ENCODE data around the gene PAPOLB.
A peak's percentile ranks its signal among the peaks of the same experiment; 100 is the strongest.

Gene PAPOLB

GRCh38 chr7:4885317-4885807 is 23.5 kb upstream of the PAPOLB start:
- DNase-seq (ENCODE audit: insufficient read length): no peak
- TF ChIP-seq POLR2AphosphoS5 (IDR thresholded peaks at IDR 0.05; ENCODE audit: low read depth, low read length) (no peak), TAF1 (IDR thresholded peaks at IDR 0.05; ENCODE audit: borderline replicate concordance, low read depth, low read length) (no peak), POLR2A (IDR thresholded peaks at IDR 0.05; ENCODE audit: low read depth, low read length) (no peak)
- FAIRE-seq: no peak

GRCh38 chr7:4884164-4884563 is 22.3 kb upstream of the PAPOLB start:
- DNase-seq (ENCODE audit: insufficient read length) (no peak), FAIRE-seq (no peak)
- TF ChIP-seq POLR2AphosphoS5 (IDR thresholded peaks at IDR 0.05; ENCODE audit: low read depth, low read length) (no peak), POLR2A (IDR thresholded peaks at IDR 0.05; ENCODE audit: low read depth, low read length) (no peak), TAF1 (IDR thresholded peaks at IDR 0.05; ENCODE audit: borderline replicate concordance, low read depth, low read length) (no peak)

- FAIRE-seq (no peak), DNase-seq (ENCODE audit: insufficient read length) (peak; percentile 69)
- no peak for TF ChIP-seq POLR2A (IDR thresholded peaks at IDR 0.05; ENCODE audit: low read depth, low read length)
- no peak for TF ChIP-seq TAF1 (IDR thresholded peaks at IDR 0.05; ENCODE audit: borderline replicate concordance, low read depth, low read length)
- no peak for TF ChIP-seq POLR2AphosphoS5 (IDR thresholded peaks at IDR 0.05; ENCODE audit: low read depth, low read length)
Measured at GRCh38 chr7:4883372-4884144, 21.7 kb upstream of the PAPOLB start, which contains the start of gene RADIL. TSS of gene RADIL (minus strand) at chr7:4883716. CDS start at chr7:4878139, 5,577 bp downstream.

DNA sequence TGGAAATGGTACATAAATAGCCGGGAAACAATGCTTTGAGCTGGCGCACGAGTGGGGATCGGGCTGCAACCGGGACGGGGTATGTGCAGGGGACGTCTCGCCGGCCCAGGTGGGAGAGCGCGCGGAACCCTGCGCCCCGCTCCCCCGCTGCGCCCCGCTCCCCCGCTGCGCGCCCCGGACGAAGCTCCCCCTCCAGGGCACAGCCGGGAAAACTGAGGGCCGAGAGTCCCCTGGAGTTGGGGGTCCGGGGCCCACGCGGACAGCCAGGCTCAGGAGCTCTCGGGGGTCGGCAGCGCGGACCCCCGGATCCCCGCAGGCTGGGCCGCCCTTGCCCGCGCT is 21.2 kb upstream of the PAPOLB start:
- TF ChIP-seq POLR2AphosphoS5 (IDR thresholded peaks at IDR 0.05; ENCODE audit: low read depth, low read length) (no peak), POLR2A (IDR thresholded peaks at IDR 0.05; ENCODE audit: low read depth, low read length) (no peak)
- DNase-seq (ENCODE audit: insufficient read length): no peak
- FAIRE-seq: no peak

DNA sequence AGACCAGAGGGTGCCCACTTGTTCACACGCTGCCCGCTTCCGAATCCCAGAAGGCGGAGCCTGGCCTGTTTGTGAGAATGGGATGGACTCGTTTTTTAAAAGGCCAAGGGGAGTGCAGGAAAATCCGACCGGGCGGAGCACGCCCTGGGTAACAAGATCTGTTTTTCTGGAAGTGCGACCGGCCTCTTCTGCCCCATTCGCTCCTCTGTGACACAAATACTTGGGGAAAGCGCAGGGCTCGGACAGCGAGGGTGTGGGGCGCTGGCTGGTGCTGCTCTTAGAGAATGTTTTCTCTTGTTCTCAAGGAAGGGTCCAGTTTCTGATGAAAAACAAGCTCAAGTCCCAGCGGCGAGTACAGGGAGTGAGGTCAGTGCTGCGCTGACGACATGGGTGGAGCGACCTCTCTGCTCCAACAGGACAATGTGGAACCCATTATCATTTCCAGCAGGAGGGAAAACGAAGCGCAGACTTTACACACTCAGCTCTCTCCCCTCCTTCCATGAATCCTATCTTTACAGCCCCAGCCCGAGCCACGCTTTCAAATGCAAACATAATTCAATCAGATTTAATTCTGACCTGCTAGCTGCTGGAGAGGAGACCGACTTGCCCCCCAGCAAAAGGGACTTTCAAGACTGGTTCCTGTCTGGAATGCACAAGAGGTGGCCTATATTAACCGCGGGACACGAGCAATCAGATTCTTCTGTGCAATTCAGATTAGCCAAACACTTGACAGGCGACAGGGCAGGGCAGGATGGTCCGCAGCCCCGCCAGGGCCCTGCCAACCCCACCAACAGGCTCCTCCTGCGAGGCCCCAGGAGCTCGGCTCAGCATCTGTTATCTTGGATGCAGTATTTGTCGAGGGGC is 20.6 kb upstream of the PAPOLB start:
- no peak for TF ChIP-seq TAF1 (IDR thresholded peaks at IDR 0.05; ENCODE audit: borderline replicate concordance, low read depth, low read length)
- TF ChIP-seq POLR2A (IDR thresholded peaks at IDR 0.05; ENCODE audit: low read depth, low read length): no peak
- no peak for TF ChIP-seq POLR2AphosphoS5 (IDR thresholded peaks at IDR 0.05; ENCODE audit: low read depth, low read length)
- no peak for FAIRE-seq
- DNase-seq (ENCODE audit: insufficient read length): no peak

GRCh38 chr7:4880218-4880617 is 18.4 kb upstream of the PAPOLB start:
- FAIRE-seq (no peak), DNase-seq (ENCODE audit: insufficient read length) (no peak)
- TF ChIP-seq POLR2AphosphoS5 (IDR thresholded peaks at IDR 0.05; ENCODE audit: low read depth, low read length) (no peak), TAF1 (IDR thresholded peaks at IDR 0.05; ENCODE audit: borderline replicate concordance, low read depth, low read length) (no peak), POLR2A (IDR thresholded peaks at IDR 0.05; ENCODE audit: low read depth, low read length) (no peak)

DNA sequence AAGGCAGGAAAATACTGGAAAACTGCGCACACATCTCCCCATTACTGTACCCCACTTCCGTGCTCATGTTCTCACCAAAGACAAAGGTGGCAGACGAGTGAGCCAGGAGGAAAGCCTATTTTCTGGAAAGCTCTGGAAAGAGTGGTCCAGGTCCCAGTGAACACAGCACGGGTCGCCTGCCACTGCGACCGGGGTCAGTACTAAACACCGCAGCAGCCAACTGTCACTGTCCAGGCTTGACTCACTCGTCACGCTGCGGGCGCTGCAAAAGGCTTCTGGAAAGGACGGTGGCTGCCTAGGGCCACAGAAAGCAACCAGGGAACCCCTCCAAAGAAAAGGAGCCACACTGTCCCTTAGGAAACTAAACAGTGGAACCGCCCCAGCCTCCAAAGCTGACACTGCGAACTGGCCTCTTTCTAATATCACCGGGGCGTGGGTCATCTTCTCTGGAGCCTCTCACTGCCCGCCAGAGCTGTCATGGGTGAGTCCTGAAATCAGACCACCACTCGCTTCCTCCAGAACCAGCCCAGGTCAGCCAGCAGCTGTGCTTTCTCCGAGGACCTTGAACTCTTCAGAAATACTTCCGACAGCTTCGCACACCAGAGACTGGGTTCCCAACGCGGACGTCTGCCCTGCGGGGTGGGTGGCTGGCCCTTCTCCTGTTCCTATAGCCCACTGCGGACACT is 17.7 kb upstream of the PAPOLB start:
- DNase-seq (ENCODE audit: insufficient read length) (no peak), FAIRE-seq (no peak)
- TF ChIP-seq POLR2AphosphoS5 (IDR thresholded peaks at IDR 0.05; ENCODE audit: low read depth, low read length): no peak
- no peak for TF ChIP-seq TAF1 (IDR thresholded peaks at IDR 0.05; ENCODE audit: borderline replicate concordance, low read depth, low read length)
- no peak for TF ChIP-seq POLR2A (IDR thresholded peaks at IDR 0.05; ENCODE audit: low read depth, low read length)

GRCh38 chr7:4878336-4879335 is 16.8 kb upstream of the PAPOLB start:
- no peak for DNase-seq (ENCODE audit: insufficient read length)
- TF ChIP-seq TAF1 (IDR thresholded peaks at IDR 0.05; ENCODE audit: borderline replicate concordance, low read depth, low read length): no peak
- no peak for TF ChIP-seq POLR2AphosphoS5 (IDR thresholded peaks at IDR 0.05; ENCODE audit: low read depth, low read length)
- TF ChIP-seq POLR2A (IDR thresholded peaks at IDR 0.05; ENCODE audit: low read depth, low read length): no peak
- FAIRE-seq: no peak

DNA sequence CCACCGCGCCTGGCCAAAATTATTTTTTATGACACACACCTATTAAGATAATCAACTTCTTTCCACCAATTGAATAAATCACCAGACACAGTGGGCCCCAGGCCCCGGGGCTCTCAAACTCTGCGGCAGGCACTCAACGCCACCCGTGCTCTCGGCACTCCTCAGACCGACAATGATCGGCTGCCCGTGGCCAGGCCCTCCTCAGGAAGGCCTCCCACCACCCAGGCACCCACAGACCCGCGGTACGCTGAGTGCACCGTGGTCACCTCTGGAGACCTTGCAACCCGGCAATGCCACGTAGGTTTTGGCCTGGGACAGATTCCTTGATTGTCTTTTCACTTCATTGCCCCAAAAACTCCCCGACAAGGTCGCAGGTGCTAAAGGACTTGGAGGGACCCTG is 14.8 kb upstream of the PAPOLB start:
- DNase-seq (ENCODE audit: insufficient read length) (no peak), FAIRE-seq (no peak)
- TF ChIP-seq TAF1 (IDR thresholded peaks at IDR 0.05; ENCODE audit: borderline replicate concordance, low read depth, low read length): no peak
- TF ChIP-seq POLR2A (IDR thresholded peaks at IDR 0.05; ENCODE audit: low read depth, low read length): no peak

GRCh38 chr7:4875391-4875790 is 13.6 kb upstream of the PAPOLB start:
- no peak for FAIRE-seq
- no peak for TF ChIP-seq TAF1 (IDR thresholded peaks at IDR 0.05; ENCODE audit: borderline replicate concordance, low read depth, low read length)
- no peak for TF ChIP-seq POLR2A (IDR thresholded peaks at IDR 0.05; ENCODE audit: low read depth, low read length)
- TF ChIP-seq POLR2AphosphoS5 (IDR thresholded peaks at IDR 0.05; ENCODE audit: low read depth, low read length): no peak
- no peak for DNase-seq (ENCODE audit: insufficient read length)

All from GM12892 (cell line).